CD1c-positive myeloid dendritic cell (primary cell): Measurements from ENCODE around the gene RPS21.

Experiments used
- DNase-seq: peaks from one replicate; pipeline ENCODE4 v3.0.0-alpha.2; 2016; ENCODE audit errors: extremely low spot score

The RPS21 gene

GRCh38 chr20:62354031-62354808, 32.7 kb upstream of the RPS21 start:
- no peak for DNase-seq

DNA sequence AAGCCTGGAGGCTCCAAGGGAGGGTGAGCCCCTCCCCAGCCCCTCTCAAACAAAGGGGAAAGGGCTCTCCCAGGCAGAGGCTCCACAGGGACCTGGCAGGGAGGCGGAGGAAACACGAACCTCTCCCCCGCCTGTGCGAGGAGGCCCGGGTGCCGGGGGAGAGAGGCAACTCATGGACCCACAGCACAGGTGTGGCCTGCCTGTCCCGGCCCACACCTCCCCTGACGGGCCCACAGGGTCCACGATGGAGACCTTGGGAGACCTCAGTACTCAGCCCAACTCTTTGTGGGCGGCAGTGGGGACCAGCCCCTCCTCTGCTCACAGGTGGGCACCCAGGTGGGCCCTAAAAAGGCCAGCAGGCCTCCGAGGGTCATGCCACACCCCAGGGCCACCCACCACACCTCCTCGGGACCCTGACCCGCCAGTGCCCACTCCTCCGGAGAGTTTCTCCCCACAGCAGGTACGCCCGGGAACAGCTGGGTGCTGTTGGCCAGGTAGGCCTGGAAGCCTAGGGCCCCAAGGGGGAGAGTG, 32.0 kb upstream of the RPS21 start:
- no peak for DNase-seq

- no peak for DNase-seq
Measured at GRCh38 chr20:62355516-62355877, 31.4 kb upstream of the RPS21 start.

DNA sequence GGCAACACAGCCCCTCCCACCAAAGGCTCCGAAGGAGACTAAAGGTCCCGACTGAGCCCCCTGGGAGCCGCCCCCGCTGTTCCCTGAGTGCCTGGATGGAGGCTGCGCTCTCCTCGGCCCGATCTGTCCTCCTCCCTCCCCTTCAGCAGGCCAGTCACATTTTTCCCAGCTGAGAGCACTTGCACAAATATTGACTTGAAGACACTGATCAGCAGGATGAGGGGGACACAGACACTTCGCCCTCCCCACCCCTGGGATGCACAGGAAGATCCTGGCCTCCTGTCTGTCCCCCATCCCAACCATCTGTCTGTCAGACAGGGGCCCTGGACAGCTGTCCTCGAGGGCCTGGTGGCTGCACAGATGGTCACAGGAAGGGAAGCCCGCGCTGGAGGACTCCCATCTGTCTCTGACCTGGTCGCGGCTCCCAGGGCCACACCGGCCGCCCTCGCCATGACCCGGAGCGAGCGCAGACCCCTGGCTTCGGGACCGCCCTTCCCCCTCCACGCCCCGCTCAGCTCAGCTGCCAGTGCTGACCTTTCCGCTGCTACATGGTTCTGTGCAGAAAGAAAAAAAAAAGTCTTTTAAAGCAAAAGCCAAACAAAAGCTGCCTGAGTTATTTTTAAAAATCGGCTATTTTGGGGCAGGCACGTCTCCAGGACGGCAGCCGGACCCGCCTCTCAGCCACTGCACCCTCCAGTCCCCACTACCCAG, 30.9 kb upstream of the RPS21 start:
- DNase-seq = no peak

- DNase-seq = no peak
Measured at GRCh38 chr20:62356589-62357186, 30.2 kb upstream of the RPS21 start.

DNA sequence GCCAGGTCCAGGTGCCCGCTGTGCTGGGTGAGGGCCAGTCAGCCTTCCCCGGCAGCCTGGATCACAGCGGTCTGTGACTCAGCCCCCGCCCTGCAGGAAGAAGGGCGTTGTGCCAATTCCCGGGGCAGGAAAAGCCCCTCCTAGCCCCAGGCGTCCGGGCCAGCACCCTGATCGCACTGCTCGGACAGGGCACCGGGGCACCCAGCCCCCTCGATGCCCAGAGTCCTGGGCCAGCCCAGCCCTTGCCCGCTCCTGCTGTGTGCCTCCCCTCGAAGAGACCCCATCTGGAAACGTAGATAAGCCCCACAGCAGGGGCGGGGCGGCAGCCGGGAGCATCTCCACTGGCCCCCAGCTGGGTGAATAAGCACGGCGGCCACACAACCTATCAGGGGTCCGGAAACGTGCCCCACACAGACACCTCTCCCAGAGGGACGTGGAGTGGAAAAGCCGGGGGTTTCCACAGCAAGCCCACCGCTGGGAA, 29.7 kb upstream of the RPS21 start:
- no peak for DNase-seq

- no peak for DNase-seq
Measured at GRCh38 chr20:62357681-62358080, 29.2 kb upstream of the RPS21 start.

GRCh38 chr20:62358171-62359042, 28.5 kb upstream of the RPS21 start:
- DNase-seq = no peak

- no peak for DNase-seq
Measured at GRCh38 chr20:62359043-62359490, 27.8 kb upstream of the RPS21 start.

DNA sequence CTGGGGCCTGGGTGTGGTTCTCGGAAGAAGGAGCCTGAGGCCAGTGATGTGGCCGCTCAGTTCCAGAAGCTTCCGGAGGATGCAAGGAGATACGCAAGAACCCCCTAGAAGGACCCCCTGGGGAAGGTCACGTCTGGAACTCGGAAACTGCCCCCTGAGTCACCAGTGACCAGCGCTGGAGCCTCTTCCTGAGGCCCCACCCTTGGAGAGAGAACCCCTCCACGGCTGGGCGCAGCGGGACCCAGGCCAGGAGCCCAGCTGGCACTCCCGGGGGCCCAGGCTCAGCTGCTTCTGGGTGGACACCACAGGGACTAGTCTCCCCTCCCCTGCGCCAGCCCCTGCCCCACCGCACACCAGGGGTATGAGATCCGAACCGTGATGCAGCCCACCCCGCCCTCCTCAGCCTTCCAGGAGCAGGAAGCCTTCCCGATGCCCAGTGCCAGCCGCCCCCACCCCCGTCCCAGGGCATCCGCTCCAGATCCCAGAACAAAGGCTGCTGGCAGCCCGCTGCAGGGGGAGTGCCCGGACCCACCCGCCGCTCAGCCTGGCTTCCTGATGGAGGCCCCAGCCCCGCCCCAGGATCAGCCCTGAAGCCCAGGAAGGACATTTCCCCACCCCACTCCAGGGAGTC, 27.3 kb upstream of the RPS21 start:
- DNase-seq = no peak

- no peak for DNase-seq
Measured at GRCh38 chr20:62360854-62361798, 25.8 kb upstream of the RPS21 start.

DNA sequence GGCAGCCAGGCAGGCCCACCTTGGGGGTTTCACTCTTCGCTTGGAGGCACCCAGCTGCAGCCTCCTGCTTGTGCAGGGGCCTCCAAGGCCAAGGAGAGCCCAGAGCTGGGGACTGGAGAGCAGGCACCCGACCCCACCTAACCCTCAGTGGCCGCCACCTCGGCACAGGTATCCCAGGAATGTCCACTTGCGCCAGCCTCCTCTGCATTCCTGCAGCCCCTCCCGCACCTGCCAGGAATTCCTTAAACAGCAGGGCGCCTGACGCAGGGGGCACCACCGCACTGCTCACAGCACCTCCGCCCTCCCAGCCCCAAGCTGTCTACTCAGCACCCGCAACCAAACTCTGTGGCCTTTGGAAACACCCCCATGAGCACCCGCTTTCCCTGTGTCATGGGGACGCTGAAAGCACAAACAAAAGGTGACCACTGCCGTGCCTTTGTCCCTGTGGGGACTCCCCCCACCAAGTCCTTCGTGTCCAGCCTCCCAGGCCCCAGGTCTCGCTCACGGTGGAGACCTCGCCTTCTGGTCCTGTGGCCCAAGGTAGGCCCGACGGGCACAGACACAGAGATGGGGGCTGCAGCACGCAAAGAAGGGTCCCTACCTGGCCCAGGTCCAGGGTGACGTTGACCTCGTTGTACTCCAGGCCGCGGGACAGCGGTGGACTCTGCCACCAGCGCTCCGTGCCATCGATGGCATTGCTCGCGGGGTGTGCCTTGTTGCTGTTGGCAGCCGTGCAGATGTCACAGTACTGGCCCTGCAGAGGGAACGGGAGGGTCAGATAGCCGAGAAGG, 24.9 kb upstream of the RPS21 start:
- no peak for DNase-seq

- DNase-seq = no peak
Measured at GRCh38 chr20:62362590-62362940, 24.3 kb upstream of the RPS21 start.

DNA sequence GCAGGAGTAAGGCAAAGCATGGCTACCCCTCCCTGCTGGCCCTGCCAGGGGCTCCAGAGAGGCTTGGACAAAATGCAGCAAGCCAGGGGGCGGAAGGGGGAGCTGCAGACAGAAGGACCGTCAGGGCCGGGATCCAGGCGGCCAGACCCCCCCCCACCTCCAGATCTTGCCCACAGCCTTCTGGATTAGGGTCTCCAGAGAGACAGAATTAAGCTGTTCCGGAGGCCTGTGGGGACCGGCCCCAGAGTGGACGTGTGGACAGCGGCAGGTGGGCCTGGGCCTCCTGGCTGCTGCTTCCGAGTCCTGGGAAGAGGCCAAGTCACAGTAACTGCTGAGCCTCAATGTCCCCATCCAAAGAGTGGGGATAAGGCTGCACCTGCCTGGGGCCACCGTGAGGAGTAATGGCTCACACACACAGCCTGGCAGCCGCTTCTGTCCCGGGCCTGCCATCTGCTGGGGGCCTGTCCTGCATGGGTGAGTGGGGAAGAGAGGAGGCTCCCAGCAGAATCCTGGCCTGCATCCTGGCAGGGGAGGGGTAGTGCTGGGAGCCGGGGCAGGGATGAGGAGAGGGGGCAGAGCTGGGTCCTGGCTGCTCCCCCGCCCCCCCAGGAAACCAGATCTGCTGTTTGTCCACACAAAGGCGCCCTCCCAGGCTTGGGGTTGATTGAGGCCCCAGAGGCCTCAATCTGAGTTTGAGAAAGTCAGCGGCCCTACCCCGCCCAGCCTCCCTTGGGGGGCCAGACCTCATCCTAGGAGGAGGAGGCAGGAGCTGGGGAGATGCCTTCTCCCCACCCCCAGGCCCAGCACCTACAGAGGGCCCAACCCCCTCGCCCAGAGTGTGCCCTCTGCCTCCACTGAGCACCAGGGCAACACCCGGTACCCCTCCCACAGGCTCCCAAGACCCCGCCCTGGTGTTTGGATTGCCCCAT, 23.6 kb upstream of the RPS21 start:
- DNase-seq = no peak

- no peak for DNase-seq
Measured at GRCh38 chr20:62363920-62364851, 22.7 kb upstream of the RPS21 start.

GRCh38 chr20:62364911-62365736, 21.8 kb upstream of the RPS21 start:
- DNase-seq = no peak
